ENCODE data around the gene UBE2V1.
"Not testable (repeated sequence)": the region's sequence is repeated elsewhere in the genome, so short reads cannot be mapped to it uniquely, and the experiment has no call there.

The UBE2V1 gene

GRCh38 chr20:50111120-50111828, 1.7 kb downstream of the UBE2V1 start:
- H3K4me3 ChIP-seq (ENCODE audit: low read depth, low read length), result peak overlapping the region; percentile 93
- H3K4me1 ChIP-seq (ENCODE audit: control insufficient read depth, insufficient read depth, low read length), result peaks cover 32% of the 10 kb centered on the region
- no peaks in the 10 kb centered on the region for H3K27me3 ChIP-seq (ENCODE audit: control insufficient read depth, insufficient read depth, low read length)
- no peaks in the 10 kb centered on the region for H3K9me3 ChIP-seq (ENCODE audit: control insufficient read depth, insufficient read depth, low read length)
- H3K36me3 ChIP-seq (ENCODE audit: control insufficient read depth, insufficient read depth, low read length), result peaks cover 14% of the 10 kb centered on the region
- H3K9ac ChIP-seq (ENCODE audit: low read depth, low read length), result 0 out of 2 replicates have a peak overlapping the region, but pooled peaks have one; percentile 87
- H3K27ac ChIP-seq (ENCODE audit: low read depth, low read length), result peak overlapping the region; percentile 14

DNA sequence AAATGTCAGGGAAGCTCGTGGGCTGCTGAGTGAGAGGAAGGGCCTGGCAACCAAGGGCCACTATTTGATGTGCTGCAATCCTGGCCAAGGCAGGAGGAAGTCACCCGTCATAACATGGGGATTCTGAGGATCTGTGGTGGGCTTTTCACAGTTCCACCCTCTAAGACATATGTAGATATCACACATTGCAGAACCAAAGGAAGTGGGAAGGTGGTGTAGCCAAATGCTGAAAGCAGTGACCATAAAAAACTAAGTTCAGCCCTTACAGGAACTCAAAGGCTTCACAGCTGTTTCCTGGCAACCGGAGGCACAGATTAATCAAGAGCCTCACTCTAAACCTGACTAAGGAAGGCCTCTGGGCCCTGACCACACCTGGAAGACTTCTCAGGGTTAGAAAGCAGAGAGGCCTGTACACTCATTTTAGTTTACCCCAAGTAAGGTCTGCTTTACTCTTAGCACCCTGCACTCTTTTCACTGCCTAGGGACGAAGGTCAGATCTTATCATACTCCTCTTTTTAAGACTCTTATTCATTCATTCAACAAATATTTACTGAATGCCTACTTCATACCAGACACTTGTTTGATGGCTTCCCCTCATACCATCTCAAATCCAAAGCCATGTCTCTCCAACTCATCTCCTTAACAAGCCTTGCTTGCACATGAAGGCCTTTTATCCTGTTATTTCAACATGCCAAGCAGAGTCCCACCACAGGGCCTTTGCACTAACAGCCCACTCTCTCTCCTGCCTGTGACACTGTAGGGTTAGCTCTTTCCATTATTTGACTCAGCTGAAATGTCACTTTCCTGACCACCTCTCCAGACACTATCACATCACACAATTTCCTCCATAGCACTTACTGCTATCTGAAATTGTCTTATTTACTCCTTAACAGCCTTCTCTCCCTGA, 2.6 kb downstream of the UBE2V1 start:
- H3K4me1 ChIP-seq (ENCODE audit: control insufficient read depth, insufficient read depth, low read length), result peaks cover 29% of the 10 kb centered on the region

GRCh38 chr20:50108556-50109235, 4.3 kb downstream of the UBE2V1 start:
- no peaks in the 10 kb centered on the region for H3K9me3 ChIP-seq (ENCODE audit: control insufficient read depth, insufficient read depth, low read length)
- no peak overlapping the region for H3K27ac ChIP-seq (ENCODE audit: low read depth, low read length)
- no peaks in the 10 kb centered on the region for H3K27me3 ChIP-seq (ENCODE audit: control insufficient read depth, insufficient read depth, low read length)
- H3K4me1 ChIP-seq (ENCODE audit: control insufficient read depth, insufficient read depth, low read length), result peaks cover 25% of the 10 kb centered on the region
- H3K4me3 ChIP-seq (ENCODE audit: low read depth, low read length), result no peak overlapping the region
- no peak overlapping the region for H3K9ac ChIP-seq (ENCODE audit: low read depth, low read length)
- H3K36me3 ChIP-seq (ENCODE audit: control insufficient read depth, insufficient read depth, low read length), result peaks cover 14% of the 10 kb centered on the region

More for the DNA sequence above, 2.6 kb downstream of the UBE2V1 start:
- Histone ChIP-seq H3K27me3 (ENCODE audit: control insufficient read depth, insufficient read depth, low read length) (no peaks in the 10 kb centered on the region), H3K36me3 (ENCODE audit: control insufficient read depth, insufficient read depth, low read length) (peaks cover 14% of the 10 kb centered on the region), H3K27ac (ENCODE audit: low read depth, low read length) (peak overlapping the region; percentile 14), H3K9me3 (ENCODE audit: control insufficient read depth, insufficient read depth, low read length) (no peaks in the 10 kb centered on the region), H3K4me3 (ENCODE audit: low read depth, low read length) (no peak overlapping the region), H3K9ac (ENCODE audit: low read depth, low read length) (no peak overlapping the region)

- H3K4me3 ChIP-seq (ENCODE audit: low read depth, low read length), result no peak overlapping the region
- H3K9ac ChIP-seq (ENCODE audit: low read depth, low read length), result no peak overlapping the region
- H3K36me3 ChIP-seq (ENCODE audit: control insufficient read depth, insufficient read depth, low read length), result peaks cover 14% of the 10 kb centered on the region
- H3K27me3 ChIP-seq (ENCODE audit: control insufficient read depth, insufficient read depth, low read length), result no peaks in the 10 kb centered on the region
- H3K27ac ChIP-seq (ENCODE audit: low read depth, low read length), result no peak overlapping the region
- peaks cover 25% of the 10 kb centered on the region for H3K4me1 ChIP-seq (ENCODE audit: control insufficient read depth, insufficient read depth, low read length)
- no peaks in the 10 kb centered on the region for H3K9me3 ChIP-seq (ENCODE audit: control insufficient read depth, insufficient read depth, low read length)
Measured at GRCh38 chr20:50107796-50108331, 5.1 kb downstream of the UBE2V1 start.

DNA sequence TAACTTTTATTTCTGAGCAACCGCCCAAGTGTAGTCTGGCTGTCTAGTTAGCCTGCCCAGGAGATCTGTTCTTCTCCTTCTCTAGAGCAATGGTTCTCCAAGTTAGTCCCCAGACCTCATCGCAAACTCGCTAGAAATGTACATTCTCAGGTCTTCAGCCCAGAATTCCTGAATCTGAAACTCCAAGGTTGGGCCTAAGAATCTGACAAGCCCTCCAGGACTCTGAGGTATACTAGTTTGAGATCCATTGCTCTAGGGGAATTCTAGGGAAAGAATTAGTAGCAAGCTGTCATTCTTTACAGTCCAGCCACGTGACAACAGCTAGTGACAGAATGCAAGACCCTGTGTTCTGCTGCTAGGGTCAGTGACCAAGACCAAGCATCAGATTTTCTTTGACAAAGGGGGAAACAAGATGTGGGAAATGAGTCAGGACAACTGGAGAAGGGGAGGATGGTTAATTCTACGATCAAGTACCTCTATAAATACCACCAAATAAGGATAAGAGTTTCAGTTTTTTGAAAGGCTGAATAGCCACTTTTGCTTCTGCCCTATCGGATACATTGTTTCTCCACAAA, 5.8 kb downstream of the UBE2V1 start:
- no peaks in the 10 kb centered on the region for H3K27me3 ChIP-seq (ENCODE audit: control insufficient read depth, insufficient read depth, low read length)
- H3K9ac ChIP-seq (ENCODE audit: low read depth, low read length), result no peak overlapping the region
- H3K27ac ChIP-seq (ENCODE audit: low read depth, low read length), result no peak overlapping the region
- H3K4me3 ChIP-seq (ENCODE audit: low read depth, low read length), result no peak overlapping the region
- H3K4me1 ChIP-seq (ENCODE audit: control insufficient read depth, insufficient read depth, low read length), result peaks cover 26% of the 10 kb centered on the region
- no peaks in the 10 kb centered on the region for H3K9me3 ChIP-seq (ENCODE audit: control insufficient read depth, insufficient read depth, low read length)
- H3K36me3 ChIP-seq (ENCODE audit: control insufficient read depth, insufficient read depth, low read length), result peaks cover 14% of the 10 kb centered on the region

DNA sequence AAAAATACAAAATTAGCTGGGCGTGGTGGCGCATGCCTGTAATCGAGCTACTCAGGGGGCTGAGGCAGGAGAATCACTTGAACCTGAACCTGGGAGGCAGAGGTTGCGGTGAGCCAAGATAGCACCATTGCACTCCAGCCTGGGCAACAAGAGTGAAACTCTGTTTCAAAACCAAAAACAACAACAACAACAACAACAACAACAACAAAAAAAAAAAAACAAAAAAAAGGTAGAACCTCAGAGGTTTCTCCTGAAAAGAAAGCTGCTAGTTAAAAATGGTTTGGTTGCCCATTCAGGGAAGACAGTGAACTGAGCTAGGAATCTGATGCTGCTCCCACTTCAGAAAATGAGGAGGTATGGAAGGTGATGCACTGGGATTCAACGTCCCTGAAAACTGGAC, 6.3 kb downstream of the UBE2V1 start:
- Histone ChIP-seq H3K4me1 (ENCODE audit: control insufficient read depth, insufficient read depth, low read length) (peaks cover 27% of the 10 kb centered on the region), H3K36me3 (ENCODE audit: control insufficient read depth, insufficient read depth, low read length) (peaks cover 15% of the 10 kb centered on the region)
- not testable (repeated sequence) for H3K27ac ChIP-seq (ENCODE audit: low read depth, low read length); H3K27me3 ChIP-seq (ENCODE audit: control insufficient read depth, insufficient read depth, low read length); H3K4me3 ChIP-seq (ENCODE audit: low read depth, low read length); H3K9ac ChIP-seq (ENCODE audit: low read depth, low read length); H3K9me3 ChIP-seq (ENCODE audit: control insufficient read depth, insufficient read depth, low read length)

DNA sequence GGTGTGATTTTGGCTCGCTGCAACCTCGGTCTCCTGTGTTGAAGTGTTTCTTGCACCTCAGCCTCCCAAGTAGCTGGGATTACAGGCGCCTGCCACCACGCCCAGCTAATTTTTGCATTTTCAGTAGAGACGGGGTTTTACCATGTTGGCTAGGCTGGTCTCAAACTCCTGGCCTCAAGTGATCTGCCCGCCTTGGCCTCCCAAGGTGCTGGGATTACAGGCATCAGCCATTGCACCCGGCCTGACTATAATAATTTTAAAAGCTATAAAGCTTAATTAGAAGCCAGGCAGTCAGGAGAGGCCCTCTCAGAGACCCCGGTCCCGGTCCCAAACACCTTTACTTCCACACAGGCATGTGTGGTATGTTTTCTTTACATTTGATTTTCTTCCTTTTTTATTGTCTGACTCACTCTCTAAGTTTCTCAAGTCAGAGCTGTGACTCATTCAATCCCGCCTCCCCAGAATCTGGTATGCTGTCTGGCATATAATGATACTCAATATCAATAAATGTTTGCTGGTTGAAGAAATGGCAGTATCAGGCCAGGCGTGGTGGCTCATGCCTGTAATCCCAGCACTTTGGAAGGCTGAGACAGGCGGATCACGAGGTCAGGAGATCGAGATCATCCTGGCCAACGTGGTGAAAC, 9.4 kb downstream of the UBE2V1 start:
- H3K4me3 ChIP-seq (ENCODE audit: low read depth, low read length); H3K9ac ChIP-seq (ENCODE audit: low read depth, low read length); H3K9me3 ChIP-seq (ENCODE audit: control insufficient read depth, insufficient read depth, low read length); H3K27me3 ChIP-seq (ENCODE audit: control insufficient read depth, insufficient read depth, low read length); H3K36me3 ChIP-seq (ENCODE audit: control insufficient read depth, insufficient read depth, low read length); H3K27ac ChIP-seq (ENCODE audit: low read depth, low read length): not testable (repeated sequence)
- H3K4me1 ChIP-seq (ENCODE audit: control insufficient read depth, insufficient read depth, low read length), result peaks cover 36% of the 10 kb centered on the region

DNA sequence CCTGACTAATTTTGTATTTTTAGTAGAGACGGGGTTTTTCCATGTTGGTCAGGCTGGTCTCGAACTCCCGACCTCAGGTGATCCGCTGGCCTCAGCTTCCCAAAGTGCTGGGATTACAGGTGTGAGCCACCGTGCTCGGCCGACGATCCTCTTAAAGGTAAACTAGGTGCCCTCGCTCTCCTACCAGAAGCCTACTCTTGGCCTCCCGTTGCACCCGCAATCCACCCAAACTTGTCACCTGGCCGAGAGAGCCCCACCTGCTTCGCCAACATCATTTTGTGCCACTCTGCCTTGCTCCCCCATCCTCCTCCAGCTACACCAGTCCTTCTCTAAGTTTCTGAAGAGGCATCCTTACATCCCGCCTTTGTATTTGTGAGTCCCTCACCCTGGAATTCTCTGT, 10.4 kb downstream of the UBE2V1 start:
- not testable (repeated sequence) for H3K9me3 ChIP-seq (ENCODE audit: control insufficient read depth, insufficient read depth, low read length); H3K9ac ChIP-seq (ENCODE audit: low read depth, low read length); H3K27ac ChIP-seq (ENCODE audit: low read depth, low read length); H3K27me3 ChIP-seq (ENCODE audit: control insufficient read depth, insufficient read depth, low read length); H3K4me3 ChIP-seq (ENCODE audit: low read depth, low read length)
- Histone ChIP-seq H3K36me3 (ENCODE audit: control insufficient read depth, insufficient read depth, low read length) (peaks cover 14% of the 10 kb centered on the region), H3K4me1 (ENCODE audit: control insufficient read depth, insufficient read depth, low read length) (peaks cover 33% of the 10 kb centered on the region)

GRCh38 chr20:50101887-50102286, 11.1 kb downstream of the UBE2V1 start:
- Histone ChIP-seq H3K4me1 (ENCODE audit: control insufficient read depth, insufficient read depth, low read length) (peaks cover 26% of the 10 kb centered on the region), H3K27me3 (ENCODE audit: control insufficient read depth, insufficient read depth, low read length) (no peaks in the 10 kb centered on the region), H3K27ac (ENCODE audit: low read depth, low read length) (no peak overlapping the region), H3K36me3 (ENCODE audit: control insufficient read depth, insufficient read depth, low read length) (peaks cover 16% of the 10 kb centered on the region), H3K4me3 (ENCODE audit: low read depth, low read length) (no peak overlapping the region), H3K9ac (ENCODE audit: low read depth, low read length) (no peak overlapping the region), H3K9me3 (ENCODE audit: control insufficient read depth, insufficient read depth, low read length) (no peaks in the 10 kb centered on the region)

GRCh38 chr20:50101281-50101680, 11.7 kb downstream of the UBE2V1 start:
- no peak overlapping the region for H3K27ac ChIP-seq (ENCODE audit: low read depth, low read length)
- no peak overlapping the region for H3K4me3 ChIP-seq (ENCODE audit: low read depth, low read length)
- H3K9me3 ChIP-seq (ENCODE audit: control insufficient read depth, insufficient read depth, low read length), result no peaks in the 10 kb centered on the region
- no peaks in the 10 kb centered on the region for H3K27me3 ChIP-seq (ENCODE audit: control insufficient read depth, insufficient read depth, low read length)
- H3K4me1 ChIP-seq (ENCODE audit: control insufficient read depth, insufficient read depth, low read length), result peaks cover 24% of the 10 kb centered on the region
- peaks cover 23% of the 10 kb centered on the region for H3K36me3 ChIP-seq (ENCODE audit: control insufficient read depth, insufficient read depth, low read length)
- no peak overlapping the region for H3K9ac ChIP-seq (ENCODE audit: low read depth, low read length)
